ENCODE measurements around the gene NDUFB10.
"Not testable (repeated sequence)": the region's sequence is repeated elsewhere in the genome, so short reads cannot be mapped to it uniquely, and the experiment has no call there.

NDUFB10 gene

GRCh38 chr16:1917665-1918350 lies 41.5 kb upstream of the NDUFB10 start:
- Histone ChIP-seq H3K27ac (no peak overlapping the region), H3K4me1 (peaks cover 0 to 14% (median 4%) of the 10 kb centered on the region in 4 donors), H3K36me3 (no peaks in the 10 kb centered on the region), H3K27me3 (peaks cover 0 to 97% of the 10 kb centered on the region in 2 donors), H3K4me3 (no peak overlapping the region), H3K9me3 (no peaks in the 10 kb centered on the region)
- intact Hi-C loops (cut with DNase I; ENCODE audit: low total_unique reads): no loop called here
- no peak for DNase-seq
- TF ChIP-seq, protein P1, sequence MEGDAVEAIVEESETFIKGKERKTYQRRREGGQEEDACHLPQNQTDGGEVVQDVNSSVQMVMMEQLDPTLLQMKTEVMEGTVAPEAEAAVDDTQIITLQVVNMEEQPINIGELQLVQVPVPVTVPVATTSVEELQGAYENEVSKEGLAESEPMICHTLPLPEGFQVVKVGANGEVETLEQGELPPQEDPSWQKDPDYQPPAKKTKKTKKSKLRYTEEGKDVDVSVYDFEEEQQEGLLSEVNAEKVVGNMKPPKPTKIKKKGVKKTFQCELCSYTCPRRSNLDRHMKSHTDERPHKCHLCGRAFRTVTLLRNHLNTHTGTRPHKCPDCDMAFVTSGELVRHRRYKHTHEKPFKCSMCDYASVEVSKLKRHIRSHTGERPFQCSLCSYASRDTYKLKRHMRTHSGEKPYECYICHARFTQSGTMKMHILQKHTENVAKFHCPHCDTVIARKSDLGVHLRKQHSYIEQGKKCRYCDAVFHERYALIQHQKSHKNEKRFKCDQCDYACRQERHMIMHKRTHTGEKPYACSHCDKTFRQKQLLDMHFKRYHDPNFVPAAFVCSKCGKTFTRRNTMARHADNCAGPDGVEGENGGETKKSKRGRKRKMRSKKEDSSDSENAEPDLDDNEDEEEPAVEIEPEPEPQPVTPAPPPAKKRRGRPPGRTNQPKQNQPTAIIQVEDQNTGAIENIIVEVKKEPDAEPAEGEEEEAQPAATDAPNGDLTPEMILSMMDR (IDR thresholded peaks at IDR 0.05): no peak

DNA sequence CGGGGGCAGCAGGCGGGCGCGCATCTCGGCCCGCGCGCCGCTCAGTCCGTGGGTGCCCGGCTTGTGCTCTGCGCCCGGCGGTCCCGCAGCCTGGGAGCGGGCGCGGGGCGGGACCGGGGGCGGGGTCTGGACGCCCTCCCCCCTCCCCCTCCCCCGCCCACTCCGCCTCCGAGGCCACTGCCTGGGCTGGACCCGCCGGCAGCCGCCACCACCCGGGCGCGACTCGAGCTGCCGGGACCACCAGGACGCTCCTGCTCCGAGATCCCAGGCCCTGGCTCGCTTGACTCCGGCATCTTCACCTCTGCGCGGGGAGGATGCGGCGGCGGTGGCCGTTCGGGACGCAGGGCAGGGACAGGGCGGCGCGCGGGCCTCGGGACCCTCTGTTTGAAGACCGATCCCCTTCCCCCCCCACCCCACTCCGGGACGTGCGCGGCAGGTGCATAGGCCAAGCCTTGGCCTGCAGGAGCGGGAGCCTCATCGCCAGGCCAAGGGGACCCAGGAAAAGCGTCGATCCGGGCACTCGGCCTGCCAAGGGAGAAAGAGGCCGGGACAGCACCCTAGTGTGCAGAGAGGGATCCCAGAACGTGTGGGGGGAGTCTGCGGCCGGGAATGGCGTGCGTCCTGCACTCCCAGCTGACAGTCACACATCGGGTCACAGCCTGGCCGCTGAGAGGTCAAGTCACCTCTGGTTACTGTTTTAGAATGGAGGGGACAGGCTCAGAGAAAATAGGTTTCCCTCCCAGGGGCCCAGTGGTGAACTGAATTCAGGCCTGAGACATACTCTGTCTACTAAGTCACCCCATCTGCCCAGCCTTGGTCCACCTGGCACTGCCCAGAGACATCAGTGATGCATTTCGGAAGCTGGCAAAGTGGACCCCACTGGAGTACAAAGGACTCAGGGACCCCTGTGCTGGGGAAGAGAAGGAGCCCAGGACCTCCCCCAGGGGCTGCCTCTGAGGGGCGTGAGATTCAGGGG lies 40.7 kb upstream of the NDUFB10 start, which contains the start of gene HS3ST6:
HS3ST6 (minus strand) TSS at position 65 of the 976 bp plus-strand sequence. CDS start 92 bp downstream, outside the sequence.
- TF ChIP-seq, protein P1 (IDR thresholded peaks at IDR 0.05): no peak
- DNase-seq: no peak
- intact Hi-C loops (cut with DNase I; ENCODE audit: low total_unique reads): no loop called here
- H3K36me3 ChIP-seq: no peaks in the 10 kb centered on the region
- no peaks in the 10 kb centered on the region for H3K9me3 ChIP-seq
- peaks cover 0 to 14% (median 4%) of the 10 kb centered on the region in 4 donors for H3K4me1 ChIP-seq
- H3K4me3 ChIP-seq: no peak within 1 kb of the TSS
- no peak within 1 kb of the TSS for H3K27ac ChIP-seq
- peaks cover 0 to 98% of the 10 kb centered on the region in 2 donors for H3K27me3 ChIP-seq

DNA sequence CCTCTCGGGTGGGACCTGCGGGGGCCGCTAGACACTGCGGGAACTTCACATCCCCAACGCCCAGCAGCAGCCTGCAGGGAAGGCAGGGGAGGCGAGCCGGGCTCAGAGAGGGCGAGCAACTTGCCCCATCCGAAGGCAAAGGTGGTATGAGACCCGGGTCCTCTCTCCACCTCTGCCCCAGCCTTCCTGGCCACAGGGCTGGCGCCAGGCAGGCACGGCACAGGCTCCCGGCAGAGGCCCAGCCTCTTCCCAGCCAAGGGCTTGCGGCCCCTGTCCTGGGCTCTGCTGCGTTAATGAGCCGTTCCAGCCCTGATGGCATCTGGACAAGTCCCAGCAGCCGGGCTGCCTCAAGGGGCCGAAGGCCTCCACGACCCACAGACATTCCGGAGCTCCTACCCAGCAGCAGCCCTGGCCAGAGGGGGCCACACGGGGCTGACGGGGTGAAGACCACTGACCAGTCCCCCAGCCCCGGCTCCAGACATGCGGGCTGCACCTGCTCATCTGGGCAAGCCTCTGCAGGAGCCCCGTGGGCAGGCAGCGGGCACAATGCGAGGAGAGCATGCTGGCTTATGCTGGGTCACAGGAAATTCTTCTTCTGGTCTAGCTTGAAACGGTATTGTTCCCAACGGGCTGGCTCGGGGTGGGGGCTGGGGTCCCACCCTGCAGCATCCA lies 39.9 kb upstream of the NDUFB10 start:
- peaks cover 0 to 98% of the 10 kb centered on the region in 2 donors for H3K27me3 ChIP-seq
- H3K4me3 ChIP-seq: no peak overlapping the region
- DNase-seq: no peak
- TF ChIP-seq, protein P1 (IDR thresholded peaks at IDR 0.05): no peak
- no peak overlapping the region for H3K27ac ChIP-seq
- intact Hi-C loops (cut with DNase I; ENCODE audit: low total_unique reads): no loop called here
- peaks cover 0 to 14% (median 4%) of the 10 kb centered on the region in 4 donors for H3K4me1 ChIP-seq
- no peaks in the 10 kb centered on the region for H3K36me3 ChIP-seq
- H3K9me3 ChIP-seq: no peaks in the 10 kb centered on the region

- H3K4me3 ChIP-seq; H3K36me3 ChIP-seq; DNase-seq; H3K27ac ChIP-seq; intact Hi-C loops (cut with DNase I; ENCODE audit: low total_unique reads); H3K9me3 ChIP-seq: not testable (repeated sequence)
- H3K4me1 ChIP-seq: peaks cover 0 to 14% (median 4%) of the 10 kb centered on the region in 4 donors
- peaks cover 0 to 97% of the 10 kb centered on the region in 2 donors for H3K27me3 ChIP-seq
Observed at GRCh38 chr16:1920122-1920521, 39.2 kb upstream of the NDUFB10 start.

GRCh38 chr16:1920727-1921171 lies 38.6 kb upstream of the NDUFB10 start:
- no peak for DNase-seq
- no peaks in the 10 kb centered on the region for H3K9me3 ChIP-seq
- no peak overlapping the region for H3K27ac ChIP-seq
- no peak overlapping the region for H3K4me3 ChIP-seq
- no peaks in the 10 kb centered on the region for H3K36me3 ChIP-seq
- peaks cover 0 to 97% of the 10 kb centered on the region in 2 donors for H3K27me3 ChIP-seq
- intact Hi-C loops (cut with DNase I; ENCODE audit: low total_unique reads): no loop called here
- TF ChIP-seq, protein P1 (IDR thresholded peaks at IDR 0.05): no peak
- H3K4me1 ChIP-seq: peaks cover 0 to 14% (median 4%) of the 10 kb centered on the region in 4 donors

Measured in tibial artery (tissue), 4 donors.